ENCODE measurements around the gene NKX2-3. TPM values are rescaled to one million over a fixed set of nuclear protein-coding genes. Genes with fewer than 3 reads are reported as not detected.

Gene NKX2-3
- total RNA-seq, 1 experiment from 2014 or later: not detected

- no TSS peak for BruUV-seq (replicated peaks)
- Mint-ChIP-seq H3K9me3 (ENCODE audit: low read depth, unreplicated experiment) (no peaks in the 10 kb centered on the region), H3K4me3 (ENCODE audit: low read depth, unreplicated experiment) (no peak overlapping the region), H3K27ac (ENCODE audit: unreplicated experiment) (no peak overlapping the region), H3K36me3 (ENCODE audit: insufficient read depth, unreplicated experiment) (no peaks in the 10 kb centered on the region), H3K27me3 (ENCODE audit: unreplicated experiment) (peaks cover 85% of the 10 kb centered on the region), H3K4me1 (ENCODE audit: low read depth, unreplicated experiment) (no peaks in the 10 kb centered on the region)
- TF ChIP-seq CTCF (IDR thresholded peaks at IDR 0.05; ENCODE audit: unreplicated experiment): no peak
- CTCF ChIA-PET: no interaction called here
- intact Hi-C loops (cut with micrococcal nuclease; ENCODE audit: unreplicated experiment): no loop called here
- no peak for DNase-seq
These were observed 10.1 kb upstream of the NKX2-3 start for GRCh38 chr10:99522470-99523250.

DNA sequence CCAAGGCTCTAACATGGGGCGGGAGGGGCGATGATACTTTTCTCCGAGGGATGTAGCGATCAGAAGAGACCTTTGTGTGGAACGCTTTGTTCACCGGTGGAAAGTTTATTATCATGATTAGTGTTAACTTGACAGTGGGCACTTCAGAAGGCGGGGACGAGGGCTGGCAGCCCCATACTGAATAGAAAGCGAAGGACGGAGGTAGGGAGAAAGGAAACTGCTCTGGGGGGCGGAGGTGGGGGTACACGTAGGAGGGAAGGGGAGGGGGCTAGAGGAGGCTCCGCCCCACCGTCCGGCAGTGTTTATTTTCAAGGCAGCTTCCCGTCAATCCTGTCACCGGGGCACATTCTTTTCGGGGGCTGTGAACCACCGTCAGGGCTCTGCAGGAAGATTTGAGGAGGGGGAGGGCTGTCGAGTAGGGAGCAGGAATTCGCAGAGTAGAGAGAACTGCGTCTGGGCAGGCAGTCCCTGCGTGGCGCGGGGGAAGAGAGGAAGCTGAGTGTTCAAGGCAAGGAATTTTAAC is 9.4 kb upstream of the NKX2-3 start:
- Mint-ChIP-seq H3K4me1 (ENCODE audit: low read depth, unreplicated experiment) (no peaks in the 10 kb centered on the region), H3K4me3 (ENCODE audit: low read depth, unreplicated experiment) (no peak overlapping the region), H3K27me3 (ENCODE audit: unreplicated experiment) (peaks cover 85% of the 10 kb centered on the region), H3K36me3 (ENCODE audit: insufficient read depth, unreplicated experiment) (no peaks in the 10 kb centered on the region), H3K27ac (ENCODE audit: unreplicated experiment) (no peak overlapping the region), H3K9me3 (ENCODE audit: low read depth, unreplicated experiment) (no peaks in the 10 kb centered on the region)
- TF ChIP-seq CTCF (IDR thresholded peaks at IDR 0.05; ENCODE audit: unreplicated experiment): no peak
- intact Hi-C loops (cut with micrococcal nuclease; ENCODE audit: unreplicated experiment): no loop called here
- CTCF ChIA-PET: no interaction called here
- BruUV-seq (replicated peaks): no TSS peak
- DNase-seq: no peak

DNA sequence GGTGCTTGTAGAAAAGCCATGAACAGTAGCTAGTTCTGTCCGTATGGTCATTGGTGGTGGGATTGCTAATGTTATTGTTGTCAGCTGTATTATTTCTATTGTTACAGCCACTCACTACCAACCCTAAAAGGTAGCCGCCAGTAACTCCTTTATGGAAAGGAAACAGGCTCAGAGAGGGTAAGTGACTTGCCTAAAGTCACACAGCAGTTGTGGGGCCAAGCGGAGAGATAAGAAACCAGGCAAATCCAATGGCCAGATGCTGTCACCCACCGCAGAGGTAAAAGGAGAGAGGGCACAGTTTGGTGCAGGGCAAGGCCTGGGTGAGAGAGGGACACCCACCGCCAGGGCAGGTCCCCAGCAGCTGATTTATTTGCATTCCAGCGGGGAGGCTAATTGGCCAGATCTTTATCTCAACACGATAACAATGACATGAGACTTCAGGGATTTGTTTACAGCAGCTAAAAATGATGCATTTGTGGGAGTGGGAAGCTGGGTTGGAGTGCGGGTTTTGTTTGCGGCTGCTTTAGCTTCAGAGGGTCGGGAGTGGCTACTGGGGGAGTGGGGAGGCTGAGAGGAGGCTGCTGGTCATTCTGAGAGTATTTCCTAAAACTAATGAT is 8.6 kb upstream of the NKX2-3 start:
- no peaks in the 10 kb centered on the region for H3K4me1 Mint-ChIP-seq (ENCODE audit: low read depth, unreplicated experiment)
- H3K9me3 Mint-ChIP-seq (ENCODE audit: low read depth, unreplicated experiment): no peaks in the 10 kb centered on the region
- H3K36me3 Mint-ChIP-seq (ENCODE audit: insufficient read depth, unreplicated experiment): no peaks in the 10 kb centered on the region
- no TSS peak for BruUV-seq (replicated peaks)
- no peak overlapping the region for H3K27ac Mint-ChIP-seq (ENCODE audit: unreplicated experiment)
- no peak for TF ChIP-seq CTCF (IDR thresholded peaks at IDR 0.05; ENCODE audit: unreplicated experiment)
- H3K4me3 Mint-ChIP-seq (ENCODE audit: low read depth, unreplicated experiment): no peak overlapping the region
- peaks cover 79% of the 10 kb centered on the region for H3K27me3 Mint-ChIP-seq (ENCODE audit: unreplicated experiment)
- intact Hi-C loops (cut with micrococcal nuclease; ENCODE audit: unreplicated experiment): no loop called here
- CTCF ChIA-PET: no interaction called here
- DNase-seq: no peak

DNA sequence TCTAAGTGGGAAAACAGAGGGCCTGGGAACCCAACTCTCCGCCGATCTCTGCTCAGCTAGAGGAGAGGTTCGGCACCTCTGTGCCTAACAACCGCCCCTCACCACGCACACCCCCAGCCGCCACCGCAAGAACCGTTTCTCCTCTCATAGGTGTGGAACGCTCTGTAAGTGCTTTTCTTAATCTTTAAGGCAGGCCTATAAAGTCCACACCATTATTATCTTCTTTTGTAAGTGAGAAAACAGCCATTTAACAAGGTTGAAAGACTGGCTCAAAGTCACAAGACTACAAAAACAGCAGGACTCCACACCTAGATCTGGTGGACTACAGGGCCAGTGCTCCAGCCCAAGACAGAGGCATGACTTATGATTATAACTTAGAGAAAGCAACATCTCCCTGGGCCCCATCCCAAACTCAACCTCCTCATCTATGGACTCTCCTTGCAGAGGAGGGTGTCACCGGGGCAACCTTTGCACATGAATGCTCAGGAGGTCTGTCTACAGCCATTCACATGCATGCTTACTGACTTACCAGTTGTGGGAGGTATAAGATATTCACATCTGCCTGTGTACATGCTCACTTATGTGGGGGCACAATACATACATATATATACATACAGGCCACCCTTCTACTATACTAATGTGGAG is 7.9 kb upstream of the NKX2-3 start:
- H3K9me3 Mint-ChIP-seq (ENCODE audit: low read depth, unreplicated experiment): no peaks in the 10 kb centered on the region
- CTCF ChIA-PET: no interaction called here
- H3K27ac Mint-ChIP-seq (ENCODE audit: unreplicated experiment): no peak overlapping the region
- no peak overlapping the region for H3K4me3 Mint-ChIP-seq (ENCODE audit: low read depth, unreplicated experiment)
- peaks cover 79% of the 10 kb centered on the region for H3K27me3 Mint-ChIP-seq (ENCODE audit: unreplicated experiment)
- no peak for DNase-seq
- no peaks in the 10 kb centered on the region for H3K36me3 Mint-ChIP-seq (ENCODE audit: insufficient read depth, unreplicated experiment)
- no peaks in the 10 kb centered on the region for H3K4me1 Mint-ChIP-seq (ENCODE audit: low read depth, unreplicated experiment)
- BruUV-seq (replicated peaks): no TSS peak
- TF ChIP-seq CTCF (IDR thresholded peaks at IDR 0.05; ENCODE audit: unreplicated experiment): no peak
- intact Hi-C loops (cut with micrococcal nuclease; ENCODE audit: unreplicated experiment): no loop called here
